Measurements from ENCODE around the gene PEMT.

PEMT gene

GRCh38 chr17:17603895-17604225 is 12.4 kb upstream of the PEMT start:
- no peak for DNase-seq

GRCh38 chr17:17603178-17603894 is 11.8 kb upstream of the PEMT start:
- peak; percentile 36 for DNase-seq

- DNase-seq: no peak
These were observed 8.5 kb upstream of the PEMT start for GRCh38 chr17:17599965-17600364.

- DNase-seq: no peak
These were observed 6.5 kb upstream of the PEMT start for GRCh38 chr17:17598003-17598402.

- no peak for DNase-seq
These were observed 4.2 kb upstream of the PEMT start for GRCh38 chr17:17595755-17596154.

GRCh38 chr17:17593222-17593620 is 1.7 kb upstream of the PEMT start:
- no peak for DNase-seq

GRCh38 chr17:17590883-17591354 is 589 bp downstream of the PEMT start:
- DNase-seq: no peak

- no peak for DNase-seq
These were observed 1.3 kb downstream of the PEMT start for GRCh38 chr17:17590141-17590751.

- DNase-seq: no peak
These were observed 3.7 kb downstream of the PEMT start for GRCh38 chr17:17587614-17588337.

GRCh38 chr17:17582372-17582771 is 9.1 kb downstream of the PEMT start:
- no peak for DNase-seq

GRCh38 chr17:17581509-17581908 is 10.0 kb downstream of the PEMT start:
- no peak for DNase-seq

- no peak for DNase-seq
These were observed 10.6 kb downstream of the PEMT start for GRCh38 chr17:17580662-17581470.

GRCh38 chr17:17579691-17580090 is 11.8 kb downstream of the PEMT start:
- no peak for DNase-seq

GRCh38 chr17:17577373-17577772 is 14.1 kb downstream of the PEMT start:
- no peak for DNase-seq

- DNase-seq: no peak
These were observed 14.7 kb downstream of the PEMT start for GRCh38 chr17:17576772-17577234.

GRCh38 chr17:17575360-17576251 is 15.9 kb downstream of the PEMT start:
- DNase-seq: no peak

- no peak for DNase-seq
These were observed 17.6 kb downstream of the PEMT start for GRCh38 chr17:17573912-17574311.

- no peak for DNase-seq
These were observed 19.3 kb downstream of the PEMT start for GRCh38 chr17:17572010-17572785.

GRCh38 chr17:17570798-17571716 is 20.5 kb downstream of the PEMT start:
- DNase-seq: no peak

- no peak for DNase-seq
These were observed 21.2 kb downstream of the PEMT start for GRCh38 chr17:17570140-17570797.

Measured in NCI-H2107 (cell line).